H9 (cell line): ENCODE measurements around the gene DENND1C. TPM values are rescaled to one million over a fixed set of nuclear protein-coding genes. Genes with fewer than 3 reads are reported as not detected.

Source experiments
- DNase-seq: peaks from one replicate; pipeline ENCODE4 v3.0.0-alpha.2; 2017
- H2AFZ ChIP-seq: one replicate; pipeline ENCODE4 v1.6.1; 2013; ENCODE audit warnings: mild to moderate bottlenecking, low read length, control low read depth, moderate library complexity
- H2AK5ac ChIP-seq: 2 replicates; pipeline ENCODE4 v1.6.1; 2013; ENCODE audit warnings: low read length, control low read depth, mixed read lengths; ENCODE audit not compliant: insufficient read length
- H2BK120ac ChIP-seq: one replicate; pipeline ENCODE4 v1.6.1; 2013; ENCODE audit warnings: low read depth, mild to moderate bottlenecking, low read length, control low read depth, inconsistent platforms; ENCODE audit not compliant: poor library complexity, severe bottlenecking
- H2BK12ac ChIP-seq: 2 replicates; pipeline ENCODE4 v1.6.1; 2013; ENCODE audit warnings: low read length, control low read depth, mixed read lengths, low read depth; ENCODE audit not compliant: insufficient read length
- H2BK15ac ChIP-seq: 2 replicates; pipeline ENCODE4 v1.6.1; 2013; ENCODE audit warnings: low read depth, low read length, control low read depth
- H2BK20ac ChIP-seq: one replicate; pipeline ENCODE4 v1.6.1; 2013; ENCODE audit warnings: low read depth, mild to moderate bottlenecking, low read length, control low read depth, inconsistent platforms; ENCODE audit not compliant: poor library complexity, severe bottlenecking
- H2BK5ac ChIP-seq: 2 replicates; pipeline ENCODE4 v1.6.1; 2013; ENCODE audit warnings: low read length, control low read depth, mixed read lengths; ENCODE audit not compliant: insufficient read length
- H3K14ac ChIP-seq: 2 replicates; pipeline ENCODE4 v1.6.1; 2013; ENCODE audit warnings: low read length, control low read depth; ENCODE audit not compliant: insufficient read depth
- H3K18ac ChIP-seq: 2 replicates; pipeline ENCODE4 v1.6.1; 2013; ENCODE audit warnings: low read depth, mild to moderate bottlenecking, mixed read lengths, low read length, control low read depth; ENCODE audit not compliant: insufficient read length
- H3K23ac ChIP-seq: 2 replicates; pipeline ENCODE4 v1.6.1; 2013; ENCODE audit warnings: low read length, control low read depth, mixed read lengths, low read depth; ENCODE audit not compliant: insufficient read length
- H3K23me2 ChIP-seq: 2 replicates; pipeline ENCODE4 v1.6.1; 2013; ENCODE audit warnings: low read depth, mild to moderate bottlenecking, mixed read lengths, low read length, control low read depth; ENCODE audit not compliant: insufficient read length, poor library complexity, severe bottlenecking
- H3K27ac ChIP-seq: 2 replicates; pipeline ENCODE4 v1.5.1; 2013; ENCODE audit warnings: low read length, control low read depth, mixed read lengths, low read depth; ENCODE audit not compliant: insufficient read length
- H3K27me3 ChIP-seq: 2 replicates; pipeline ENCODE4 v1.6.1; 2013; ENCODE audit warnings: low read length, control low read depth, inconsistent platforms; ENCODE audit not compliant: insufficient read depth
- H3K4ac ChIP-seq: 2 replicates; pipeline ENCODE4 v1.6.1; 2013; ENCODE audit warnings: low read depth, mild to moderate bottlenecking, control low read depth, inconsistent platforms, low read length, moderate library complexity
- H3K4me1 ChIP-seq: 2 replicates; pipeline ENCODE4 v1.6.1; 2013; ENCODE audit warnings: low read length, control low read depth, inconsistent platforms; ENCODE audit not compliant: insufficient read depth
- H3K4me2 ChIP-seq: 2 replicates; pipeline ENCODE4 v1.6.1; 2013; ENCODE audit warnings: low read length, control low read depth, mixed read lengths; ENCODE audit not compliant: insufficient read length, insufficient read depth
- H3K56ac ChIP-seq: 2 replicates; pipeline ENCODE4 v1.6.1; 2013; ENCODE audit warnings: low read depth, mild to moderate bottlenecking, mixed read lengths, low read length, control low read depth; ENCODE audit not compliant: insufficient read length
- H3K79me1 ChIP-seq: 2 replicates; pipeline ENCODE4 v1.6.1; 2013; ENCODE audit warnings: low read depth, mild to moderate bottlenecking, moderate library complexity, low read length, control low read depth, inconsistent platforms; ENCODE audit not compliant: insufficient read depth, poor library complexity, severe bottlenecking
- H3K79me2 ChIP-seq: 2 replicates; pipeline ENCODE4 v1.6.1; 2013; ENCODE audit warnings: low read length, control low read depth, inconsistent platforms; ENCODE audit not compliant: insufficient read depth
- H3K9ac ChIP-seq: 2 replicates; pipeline ENCODE4 v1.6.1; 2013; ENCODE audit warnings: low read length, control low read depth, mixed read lengths; ENCODE audit not compliant: insufficient read length; ENCODE audit errors: extremely low read depth
- H3K9me3 ChIP-seq: one replicate; pipeline ENCODE4 v1.6.1; 2013; ENCODE audit warnings: low read depth, low read length, inconsistent platforms; ENCODE audit not compliant: control insufficient read depth
- H3T11ph ChIP-seq: one replicate; pipeline ENCODE4 v1.6.1; 2013; ENCODE audit warnings: mild to moderate bottlenecking, low read length, control low read depth, inconsistent platforms
- H4K20me1 ChIP-seq: one replicate; pipeline ENCODE4 v1.6.1; 2013; ENCODE audit not compliant: control insufficient read depth, insufficient read length, insufficient read depth
- H4K5ac ChIP-seq: 2 replicates; pipeline ENCODE4 v1.6.1; 2013; ENCODE audit warnings: low read depth, mild to moderate bottlenecking, mixed read lengths, low read length, control low read depth; ENCODE audit not compliant: insufficient read length
- H4K8ac ChIP-seq: replicated peaks from 2 replicates; pipeline ENCODE4 v1.6.1; 2013; ENCODE audit warnings: low read length, control low read depth, mixed read lengths, low read depth; ENCODE audit not compliant: insufficient read length
- H4K91ac ChIP-seq: 2 replicates; pipeline ENCODE4 v1.6.1; 2013; ENCODE audit warnings: low read depth, mild to moderate bottlenecking, moderate library complexity, mixed read lengths, low read length, control low read depth; ENCODE audit not compliant: insufficient read length
- H3K27ac Mint-ChIP-seq, 3 experiments: 2 replicates in 2 of 3; 3 replicates in 1 of 3; pipeline ENCODE4 v1.8.0; 2020 to 2021; ENCODE audit warnings: mixed read lengths in 3 of 3, mild to moderate bottlenecking in 1 of 3, moderate library complexity in 1 of 3
- H3K27me3 Mint-ChIP-seq: 2 replicates; pipeline ENCODE4 v1.8.0; 2021; ENCODE audit warnings: low read depth, mild to moderate bottlenecking, moderate library complexity, mixed read lengths
- H3K36me3 Mint-ChIP-seq, 3 experiments: 2 replicates in 2 of 3; 3 replicates in 1 of 3; pipeline ENCODE4 v1.8.0; 2020 to 2021; ENCODE audit warnings: low read depth in 3 of 3, mixed read lengths in 3 of 3; ENCODE audit not compliant: insufficient read depth in 1 of 3
- H3K4me1 Mint-ChIP-seq, 2 experiments: 2 replicates each; pipeline ENCODE4 v1.8.0; 2020; ENCODE audit warnings: mixed read lengths in 2 of 2
- H3K4me3 Mint-ChIP-seq, 2 experiments: 2 replicates in 1 of 2; 3 replicates in 1 of 2; pipeline ENCODE4 v1.8.0; 2020 to 2021; ENCODE audit warnings: mild to moderate bottlenecking in 2 of 2, mixed read lengths in 2 of 2, moderate library complexity in 1 of 2
- H3K9me3 Mint-ChIP-seq, 2 experiments: 2 replicates in 1 of 2; 3 replicates in 1 of 2; pipeline ENCODE4 v1.8.0; 2020; ENCODE audit warnings: mild to moderate bottlenecking in 2 of 2, mixed read lengths in 2 of 2, moderate library complexity in 1 of 2
- CTCF ChIP-seq: fragments of 200-600 bp; sonication (generic); conservative IDR thresholded peaks from 3 replicates; pipeline ENCODE4 v1.8.0; 2021; ENCODE audit warnings: antibody characterized with exemption, mild to moderate bottlenecking
- WGBS: extraction: QIAGEN DNeasy Blood & Tissue Kit; methylation state at CpG from one replicate; pipeline ENCODE4 v1.1.7; 2013; ENCODE audit warnings: missing lambda C conversion rate, low lambda C conversion rate, mixed read lengths; ENCODE audit not compliant: insufficient read length; ENCODE audit errors: extremely low coverage; 5-methylcytosine and 5-hydroxymethylcytosine counted together
- total RNA-seq: library from RNA; stranded (reverse); gene quantifications from 2 replicates; pipeline ENCODE4 v1.2.1, GENCODE V29; 2021

DENND1C gene
- total RNA-seq, 1 experiment from 2014 or later: 2.4 TPM

DNA sequence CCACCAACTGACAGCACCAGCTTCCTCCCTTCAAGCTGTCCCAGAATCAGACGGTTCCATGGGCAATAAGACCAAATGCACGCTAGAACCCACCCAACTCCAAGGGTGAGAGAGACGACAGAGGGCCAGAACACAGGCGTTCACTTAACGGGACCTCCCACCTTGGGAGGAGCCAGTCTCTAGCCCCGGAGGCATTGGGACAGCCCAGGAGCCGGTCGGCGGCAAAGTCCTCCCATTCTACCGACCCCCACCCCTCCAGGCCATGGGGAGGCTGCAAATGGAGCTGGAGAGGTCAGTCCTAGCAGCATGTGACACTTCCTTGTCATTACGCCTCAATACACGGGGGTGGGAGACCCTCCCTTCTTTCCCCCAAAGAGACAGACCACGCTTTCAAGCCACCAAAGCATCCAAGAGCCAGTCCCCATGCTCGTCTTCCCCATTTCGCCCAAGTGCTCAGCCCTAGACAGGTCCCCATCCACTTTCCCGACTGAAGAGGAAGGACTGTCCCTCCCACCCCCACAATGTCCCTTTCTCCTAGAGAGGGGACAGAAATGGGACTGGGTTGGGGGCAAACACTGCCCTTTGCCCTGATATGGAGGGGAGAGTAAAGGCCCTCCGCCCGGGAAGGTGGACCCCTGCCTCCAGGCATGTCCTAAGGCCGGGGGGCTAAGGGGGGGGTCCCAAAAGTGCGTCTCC lies 57.9 kb downstream of the DENND1C start:
- H2BK120ac ChIP-seq: no peak overlapping the region

More for the DNA sequence above, 57.9 kb downstream of the DENND1C start:
- peaks cover 4% of the 10 kb centered on the region; the same call in 1 of the 2 replicates for H3K27me3 Mint-ChIP-seq
- H3K27ac ChIP-seq: no peak overlapping the region
- H3K56ac ChIP-seq: no peak overlapping the region
- no peak overlapping the region for H4K91ac ChIP-seq
- peak overlapping the region; percentile 78 for H3K4me2 ChIP-seq
- H3K4me3 Mint-ChIP-seq: peak overlapping the region; percentile 92 to 93
- no peak overlapping the region for H2BK15ac ChIP-seq
- no peak for TF ChIP-seq CTCF
- no peak overlapping the region for H3T11ph ChIP-seq
- no peak overlapping the region for H2AK5ac ChIP-seq
- H3K4me1 ChIP-seq: no peaks in the 10 kb centered on the region
- H2BK20ac ChIP-seq: no peak overlapping the region
- DNase-seq: peak; percentile 75
- H3K79me1 ChIP-seq: peaks cover 3% of the 10 kb centered on the region
- no peak overlapping the region for H3K14ac ChIP-seq
- no peaks in the 10 kb centered on the region for H3K27me3 ChIP-seq
- peaks cover 4% of the 10 kb centered on the region for H3K23me2 ChIP-seq
- peak overlapping the region; percentile 64 for H3K9ac ChIP-seq
- no peak overlapping the region for H2BK5ac ChIP-seq
- H3K9me3 ChIP-seq: no peaks in the 10 kb centered on the region
- peak overlapping the region; percentile 73 to 93 (median 91) for H3K27ac Mint-ChIP-seq
- peaks cover 32 to 57% (median 51%) of the 10 kb centered on the region in 3 experiments for H3K36me3 Mint-ChIP-seq
- no peak overlapping the region for H2AFZ ChIP-seq
- no peak overlapping the region for H3K4ac ChIP-seq
- H4K8ac ChIP-seq: no peak overlapping the region
- H2BK12ac ChIP-seq: no peak overlapping the region
- no CpG with 5 or more reads among the region's 20 CpGs for WGBS
- H3K4me1 Mint-ChIP-seq: peaks cover 10 to 15% of the 10 kb centered on the region in 2 experiments
- no peak overlapping the region for H3K23ac ChIP-seq
- peaks cover 44% of the 10 kb centered on the region for H3K79me2 ChIP-seq
- no peak overlapping the region for H4K5ac ChIP-seq
- H4K20me1 ChIP-seq: no peaks in the 10 kb centered on the region
- no peak overlapping the region for H3K18ac ChIP-seq
- peaks cover 6 to 8% of the 10 kb centered on the region in 2 experiments for H3K9me3 Mint-ChIP-seq
